GM12878 (cell line): ENCODE data around the gene LTB4R. TPM values are rescaled to one million over a fixed set of nuclear protein-coding genes. Genes with fewer than 3 reads are reported as not detected.

Source experiments
- ATF2 ChIP-seq: IDR thresholded peaks from 2 replicates; pipeline ENCODE4 v1.6.1; 2012; ENCODE audit warnings: low read length, inconsistent platforms
- CBX3 ChIP-seq: fragments of 200-600 bp; sonication (generic); IDR thresholded peaks from 2 replicates; pipeline ENCODE4 v1.6.1; 2016; ENCODE audit warnings: low read depth, borderline replicate concordance
- CHD2 ChIP-seq: IDR thresholded peaks from 2 replicates; pipeline ENCODE4 v1.6.1; 2011; ENCODE audit warnings: low read depth, low read length, improper control_type of control experiment, borderline replicate concordance
- E2F4 ChIP-seq: IDR thresholded peaks from 2 replicates; pipeline ENCODE4 v1.6.1; 2012; ENCODE audit warnings: low read depth, low read length, improper control_type of control experiment
- E4F1 ChIP-seq: fragments of 450-650 bp; IDR thresholded peaks from 2 replicates; pipeline ENCODE4 v1.6.1; 2018; ENCODE audit warnings: borderline replicate concordance, mild to moderate bottlenecking; ENCODE audit not compliant: partially characterized antibody
- EGR1 ChIP-seq, 2 experiments: IDR thresholded peaks; 1 replicate in 1 of 2; 2 replicates in 1 of 2; pipeline ENCODE4 v1.6.1; 2011 to 2012; ENCODE audit warnings: low read depth in 2 of 2, low read length in 2 of 2, borderline replicate concordance in 1 of 2, mild to moderate bottlenecking in 1 of 2, moderate library complexity in 1 of 2
- JUND ChIP-seq: IDR thresholded peaks from 2 replicates; pipeline ENCODE4 v1.6.1; 2012; ENCODE audit warnings: low read depth, mild to moderate bottlenecking, low read length, improper control_type of control experiment, moderate library complexity
- MTA2 ChIP-seq: fragments of 450-650 bp; IDR thresholded peaks from 2 replicates; pipeline ENCODE4 v1.6.1; 2016; ENCODE audit warnings: low read depth, mild to moderate bottlenecking, moderate library complexity
- MYC ChIP-seq: IDR thresholded peaks from 2 replicates; pipeline ENCODE4 v1.6.1; 2011; ENCODE audit warnings: mild to moderate bottlenecking, low read length, moderate library complexity, inconsistent platforms; ENCODE audit not compliant: insufficient read depth, insufficient replicate concordance, insufficient read length, severe bottlenecking
- NBN ChIP-seq: fragments of 450-650 bp; IDR thresholded peaks from 2 replicates; pipeline ENCODE4 v1.6.1; 2016
- PKNOX1 ChIP-seq: fragments of 450-650 bp; IDR thresholded peaks from 2 replicates; pipeline ENCODE4 v1.6.1; 2016; ENCODE audit warnings: mild to moderate bottlenecking
- PRDM15 ChIP-seq: fragments of 450-650 bp; formaldehyde crosslinking; IDR thresholded peaks from 2 replicates; pipeline ENCODE4 v1.4.0; 2020; ENCODE audit warnings: mild to moderate bottlenecking, moderate library complexity
- SMARCA5 ChIP-seq: fragments of 450-650 bp; IDR thresholded peaks from 2 replicates; pipeline ENCODE4 v1.6.1; 2017; ENCODE audit warnings: mild to moderate bottlenecking
- TAF1 ChIP-seq: IDR thresholded peaks from 2 replicates; pipeline ENCODE4 v1.6.1; 2011; ENCODE audit warnings: mild to moderate bottlenecking, low read depth, low read length, borderline replicate concordance
- TCF7 ChIP-seq: IDR thresholded peaks from 2 replicates; pipeline ENCODE4 v1.6.1; 2014; ENCODE audit warnings: antibody characterized with exemption, borderline replicate concordance
- ZNF24 ChIP-seq: fragments of 450-650 bp; IDR thresholded peaks from 2 replicates; pipeline ENCODE4 v1.6.1; 2017; ENCODE audit warnings: antibody characterized with exemption, mild to moderate bottlenecking
- ZNF622 ChIP-seq: fragments of 450-650 bp; IDR thresholded peaks from 2 replicates; pipeline ENCODE4 v1.6.1; 2017; ENCODE audit warnings: mild to moderate bottlenecking, inconsistent platforms
- polyA plus RNA-seq, 11 experiments: library from polyadenylated mRNA; depleted of rRNA in 4 of 11; unstranded in 6 of 11; stranded (reverse) in 5 of 11; fragments of >200 nt; fragmentation: Nextera tagmentation in 4 of 11; fragmentation: Illumina TruSeq in 1 of 11; extraction: Ambion mirVana in 4 of 11; extraction: Trizol in 1 of 11; gene quantifications; 1 replicate in 1 of 11; 2 replicates in 10 of 11; pipeline versions ENCODE4 v1.2.1 to v1.2.3, GENCODE V29; 2011 to 2016; ENCODE audit warnings: inconsistent platforms in 2 of 11, missing spikeins in 2 of 11, low read depth in 1 of 11
- total RNA-seq, 4 experiments: library from RNA; depleted of rRNA in 3 of 4; stranded (reverse); fragments of >200 nt in 3 of 4; fragmentation: Illumina TruSeq in 1 of 4; extraction: Trizol in 1 of 4; gene quantifications; 2 replicates each; pipeline versions ENCODE4 v1.2.1 to v1.2.3, GENCODE V29; 2013 to 2021

Gene LTB4R
- total and polyA plus RNA-seq, 10 of the 15 experiments (the other 5 are each of a cell fraction or from before 2014, with no cell fraction given) = 1.2 to 14.0 (median 4.0) TPM

- TF ChIP-seq TCF7 (no peak), MTA2 (peak; percentile 61; the same call in 1 of the 2 replicates), TAF1 (0 out of 2 replicates have a peak, but pooled peaks have one; percentile 81), CHD2 (peak; percentile 49; the same call in 1 of the 2 replicates), SMARCA5 (peak; percentile 98), PRDM15 (CRISPR knock-in tag) (no peak), CBX3 (no peak), ZNF622 (no peak), ATF2 (no peak), PKNOX1 (peak; percentile 98), NBN (peak; percentile 93), EGR1 (IDR thresholded peaks at IDR 0.05; ENCODE audit: borderline replicate concordance in 1 of 2, low read depth in 2 of 2, low read length in 2 of 2) (peak in 1 of 2 experiments; percentile 81; a peak in 2 of 3 replicates), MYC (peak; percentile 86), E2F4 (no peak), ZNF24 (peak; percentile 82), E4F1 (no peak), JUND (0 out of 2 replicates have a peak, but pooled peaks have one; percentile 30)
These were observed 40.0 kb upstream of the LTB4R start, which contains the start of gene RABGGTA (continued) for GRCh38 chr14:24271134-24271833.
